ENCODE results near the gene TRNAU1AP.
A peak's percentile ranks its signal among the peaks of the same experiment; 100 is the strongest.
"Not testable (repeated sequence)": the region's sequence is repeated elsewhere in the genome, so short reads cannot be mapped to it uniquely, and the experiment has no call there.

The TRNAU1AP gene

GRCh38 chr1:28522537-28522936 lies 30.3 kb upstream of the TRNAU1AP start:
- DNase-seq, result not testable (repeated sequence)

- not testable (repeated sequence) for DNase-seq
Observed at GRCh38 chr1:28525002-28525642, 27.8 kb upstream of the TRNAU1AP start.

- DNase-seq, result no peak
Observed at GRCh38 chr1:28526886-28527285, 26.0 kb upstream of the TRNAU1AP start.

GRCh38 chr1:28530456-28530855 lies 22.4 kb upstream of the TRNAU1AP start:
- DNase-seq, result no peak

GRCh38 chr1:28534671-28535070 lies 18.2 kb upstream of the TRNAU1AP start:
- no peak for DNase-seq

GRCh38 chr1:28535180-28535579 lies 17.7 kb upstream of the TRNAU1AP start:
- DNase-seq, result no peak

- no peak for DNase-seq
Observed at GRCh38 chr1:28537457-28538199, 15.3 kb upstream of the TRNAU1AP start.

- no peak for DNase-seq
Observed at GRCh38 chr1:28538286-28538685, 14.6 kb upstream of the TRNAU1AP start.

GRCh38 chr1:28540651-28541050 lies 12.2 kb upstream of the TRNAU1AP start:
- no peak for DNase-seq

GRCh38 chr1:28541414-28542015 lies 11.4 kb upstream of the TRNAU1AP start:
- not testable (repeated sequence) for DNase-seq

- DNase-seq, result no peak
Observed at GRCh38 chr1:28545246-28545628, 7.6 kb upstream of the TRNAU1AP start.

- no peak for DNase-seq
Observed at GRCh38 chr1:28548318-28548717, 4.6 kb upstream of the TRNAU1AP start.

GRCh38 chr1:28551381-28551780 lies 1.5 kb upstream of the TRNAU1AP start:
- no peak for DNase-seq

GRCh38 chr1:28560886-28561285 lies 8.0 kb downstream of the TRNAU1AP start:
- no peak for DNase-seq

GRCh38 chr1:28564310-28564709 lies 11.4 kb downstream of the TRNAU1AP start:
- DNase-seq, result no peak

GRCh38 chr1:28565040-28565439 lies 12.2 kb downstream of the TRNAU1AP start:
- DNase-seq, result no peak

GRCh38 chr1:28565726-28566125 lies 12.8 kb downstream of the TRNAU1AP start:
- no peak for DNase-seq

GRCh38 chr1:28566931-28567330 lies 14.0 kb downstream of the TRNAU1AP start:
- no peak for DNase-seq

- DNase-seq, result no peak
Observed at GRCh38 chr1:28571911-28572310, 19.0 kb downstream of the TRNAU1AP start.

- not testable (repeated sequence) for DNase-seq
Observed at GRCh38 chr1:28572891-28573290, 20.0 kb downstream of the TRNAU1AP start.

GRCh38 chr1:28573564-28573963 lies 20.7 kb downstream of the TRNAU1AP start:
- DNase-seq, result no peak

GRCh38 chr1:28577052-28577678 lies 24.3 kb downstream of the TRNAU1AP start:
- peak; percentile 83 for DNase-seq

GRCh38 chr1:28577738-28578536 lies 25.1 kb downstream of the TRNAU1AP start:
- DNase-seq, result peak; percentile 76
